ENCODE data around the gene UNC79.
"Not testable (repeated sequence)": the region's sequence is repeated elsewhere in the genome, so short reads cannot be mapped to it uniquely, and the experiment has no call there.

Gene UNC79

DNA sequence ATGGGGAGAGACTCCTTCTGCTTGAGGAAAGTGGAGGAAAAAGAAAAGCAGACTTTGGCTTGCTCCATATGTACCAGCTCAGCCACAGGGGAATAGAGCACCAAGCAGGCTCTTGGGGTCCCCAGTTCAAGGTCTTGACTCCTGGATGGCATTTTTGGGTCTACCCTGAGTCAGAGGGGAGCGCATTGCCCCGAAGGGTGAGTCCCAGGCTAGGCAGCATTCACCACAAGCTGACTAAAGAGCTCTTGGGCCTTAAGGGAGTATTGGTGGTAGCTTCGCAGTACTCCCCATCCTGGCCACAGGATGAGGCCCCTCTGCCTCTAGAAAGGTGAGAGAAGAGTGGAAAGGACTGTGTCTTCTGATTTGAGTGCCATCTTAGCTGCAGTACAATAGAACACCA, 19.8 kb upstream of the UNC79 start:
- no peak for DNase-seq (ENCODE audit: low spot score)
- TF ChIP-seq, protein P1, sequence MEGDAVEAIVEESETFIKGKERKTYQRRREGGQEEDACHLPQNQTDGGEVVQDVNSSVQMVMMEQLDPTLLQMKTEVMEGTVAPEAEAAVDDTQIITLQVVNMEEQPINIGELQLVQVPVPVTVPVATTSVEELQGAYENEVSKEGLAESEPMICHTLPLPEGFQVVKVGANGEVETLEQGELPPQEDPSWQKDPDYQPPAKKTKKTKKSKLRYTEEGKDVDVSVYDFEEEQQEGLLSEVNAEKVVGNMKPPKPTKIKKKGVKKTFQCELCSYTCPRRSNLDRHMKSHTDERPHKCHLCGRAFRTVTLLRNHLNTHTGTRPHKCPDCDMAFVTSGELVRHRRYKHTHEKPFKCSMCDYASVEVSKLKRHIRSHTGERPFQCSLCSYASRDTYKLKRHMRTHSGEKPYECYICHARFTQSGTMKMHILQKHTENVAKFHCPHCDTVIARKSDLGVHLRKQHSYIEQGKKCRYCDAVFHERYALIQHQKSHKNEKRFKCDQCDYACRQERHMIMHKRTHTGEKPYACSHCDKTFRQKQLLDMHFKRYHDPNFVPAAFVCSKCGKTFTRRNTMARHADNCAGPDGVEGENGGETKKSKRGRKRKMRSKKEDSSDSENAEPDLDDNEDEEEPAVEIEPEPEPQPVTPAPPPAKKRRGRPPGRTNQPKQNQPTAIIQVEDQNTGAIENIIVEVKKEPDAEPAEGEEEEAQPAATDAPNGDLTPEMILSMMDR (IDR thresholded peaks at IDR 0.05; ENCODE audit: extremely low read depth, missing control alignments) = no peak

GRCh38 chr14:93425136-93425535, 5.6 kb upstream of the UNC79 start:
- not testable (repeated sequence) for DNase-seq (ENCODE audit: low spot score)

GRCh38 chr14:93426750-93427149, 4.0 kb upstream of the UNC79 start:
- no peak for DNase-seq (ENCODE audit: low spot score)
- TF ChIP-seq, protein P1 (IDR thresholded peaks at IDR 0.05; ENCODE audit: extremely low read depth, missing control alignments) = no peak

DNA sequence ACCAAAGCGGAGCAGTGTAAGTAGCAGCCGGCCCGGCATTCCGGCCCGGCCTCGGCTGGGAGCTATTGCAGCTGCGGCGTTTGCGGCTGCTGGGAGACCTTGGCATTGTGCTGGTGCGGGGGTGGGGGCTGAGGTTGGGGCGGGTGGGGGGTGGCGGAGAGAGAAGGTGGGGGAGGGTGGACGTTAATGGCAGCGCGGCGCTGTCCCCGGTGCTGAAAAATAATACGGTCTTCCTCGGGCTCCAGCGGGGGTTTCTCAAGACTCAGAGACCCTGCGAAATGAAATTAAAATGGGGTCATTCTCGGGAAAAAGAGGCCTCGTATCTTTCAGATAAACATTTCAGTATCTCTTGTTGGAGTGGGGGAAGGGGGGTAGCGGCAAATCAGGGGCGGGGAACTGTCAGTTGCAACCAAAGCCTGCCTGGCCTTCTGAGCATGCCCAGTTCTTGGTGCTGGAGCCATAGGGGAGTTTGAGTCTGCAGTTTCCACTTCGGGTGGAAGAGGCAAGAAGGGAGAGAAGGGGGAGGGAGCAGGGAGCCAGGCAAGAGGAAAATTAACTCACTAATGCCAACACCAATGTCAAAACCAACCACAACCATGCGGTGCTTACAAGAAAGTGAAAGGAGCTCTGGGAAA, 414 bp downstream of the UNC79 start:
- TF ChIP-seq, protein P1 (IDR thresholded peaks at IDR 0.05; ENCODE audit: extremely low read depth, missing control alignments) = no peak
- no peak for DNase-seq (ENCODE audit: low spot score)

GRCh38 chr14:93454224-93454623, 23.5 kb downstream of the UNC79 start:
- no peak for DNase-seq (ENCODE audit: low spot score)
- TF ChIP-seq, protein P1 (IDR thresholded peaks at IDR 0.05; ENCODE audit: extremely low read depth, missing control alignments) = no peak

GRCh38 chr14:93456356-93456755, 25.6 kb downstream of the UNC79 start:
- DNase-seq (ENCODE audit: low spot score) = no peak
- TF ChIP-seq, protein P1 (IDR thresholded peaks at IDR 0.05; ENCODE audit: extremely low read depth, missing control alignments) = no peak

GRCh38 chr14:93458234-93458633, 27.5 kb downstream of the UNC79 start:
- no peak for DNase-seq (ENCODE audit: low spot score)
- TF ChIP-seq, protein P1 (IDR thresholded peaks at IDR 0.05; ENCODE audit: extremely low read depth, missing control alignments) = no peak

DNA sequence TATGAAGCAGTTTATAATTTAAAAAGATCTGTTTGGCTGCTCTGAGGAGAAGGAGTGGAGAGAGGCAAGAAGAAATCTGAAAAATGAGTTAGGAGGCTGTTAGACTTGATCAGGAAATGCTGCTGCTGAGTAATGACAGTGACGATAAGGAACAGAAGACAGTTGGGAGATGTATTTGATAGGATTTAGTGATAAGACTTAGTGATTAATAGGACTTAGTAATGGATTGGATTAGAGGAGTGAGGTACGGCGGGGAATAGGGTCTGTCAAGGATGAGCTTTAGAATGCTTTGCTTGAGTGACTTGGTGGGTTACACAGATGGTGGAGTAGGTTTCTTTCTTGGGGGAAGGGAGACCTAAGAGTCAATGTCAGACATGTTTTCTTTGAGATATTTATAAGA, 31.7 kb downstream of the UNC79 start:
- no peak for DNase-seq (ENCODE audit: low spot score)
- TF ChIP-seq, protein P1 (IDR thresholded peaks at IDR 0.05; ENCODE audit: extremely low read depth, missing control alignments) = no peak
